ENCODE results near the gene ALDH1B1. TPM values are rescaled to one million over a fixed set of nuclear protein-coding genes. Genes with fewer than 3 reads are reported as not detected.
"Not testable (repeated sequence)": the region's sequence is repeated elsewhere in the genome, so short reads cannot be mapped to it uniquely, and the experiment has no call there.

ALDH1B1 gene
- total RNA-seq, 1 donor from 2014 or later = 36.8 TPM

DNA sequence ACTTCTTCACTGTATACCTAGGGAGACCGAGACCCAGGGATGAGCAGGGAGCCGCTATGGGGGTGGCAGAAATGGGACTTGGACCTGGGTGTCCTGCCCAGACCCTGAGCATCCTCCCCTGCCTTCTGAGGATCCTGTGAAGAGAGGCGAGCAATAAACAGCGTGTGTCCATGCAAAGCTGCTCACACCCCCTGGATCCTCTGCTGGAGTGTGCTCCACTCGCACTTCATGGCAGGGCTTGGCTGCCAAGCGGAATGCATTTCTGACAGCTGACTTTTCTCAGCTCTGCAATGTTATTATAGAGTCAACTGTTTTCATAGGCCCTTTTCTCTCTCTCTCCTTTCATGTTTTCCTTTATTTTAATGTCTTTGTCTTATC is 31.0 kb upstream of the ALDH1B1 start:
- DNase-seq (ENCODE audit: low spot score) = no peak

GRCh38 chr9:38362852-38363588 is 29.5 kb upstream of the ALDH1B1 start:
- peak; percentile 59 for DNase-seq (ENCODE audit: low spot score)

DNA sequence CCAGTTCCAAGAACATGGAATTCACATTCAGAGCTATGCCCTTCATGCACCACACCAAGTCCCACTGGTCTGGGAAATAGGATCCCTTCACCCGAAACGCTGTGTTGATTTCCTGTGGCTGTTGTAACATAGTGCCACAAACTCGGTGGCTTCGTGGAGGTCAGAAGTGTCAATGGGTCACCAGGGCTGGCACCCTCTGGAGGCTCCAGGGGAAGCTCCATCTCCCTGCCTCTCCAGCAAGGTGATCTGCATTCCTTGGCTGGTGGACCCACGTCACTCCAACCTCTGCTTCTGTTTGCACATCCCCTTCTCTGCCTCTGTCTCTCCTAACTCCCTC is 28.9 kb upstream of the ALDH1B1 start:
- DNase-seq (ENCODE audit: low spot score) = no peak

GRCh38 chr9:38367898-38368297 is 24.6 kb upstream of the ALDH1B1 start:
- DNase-seq (ENCODE audit: low spot score) = no peak

DNA sequence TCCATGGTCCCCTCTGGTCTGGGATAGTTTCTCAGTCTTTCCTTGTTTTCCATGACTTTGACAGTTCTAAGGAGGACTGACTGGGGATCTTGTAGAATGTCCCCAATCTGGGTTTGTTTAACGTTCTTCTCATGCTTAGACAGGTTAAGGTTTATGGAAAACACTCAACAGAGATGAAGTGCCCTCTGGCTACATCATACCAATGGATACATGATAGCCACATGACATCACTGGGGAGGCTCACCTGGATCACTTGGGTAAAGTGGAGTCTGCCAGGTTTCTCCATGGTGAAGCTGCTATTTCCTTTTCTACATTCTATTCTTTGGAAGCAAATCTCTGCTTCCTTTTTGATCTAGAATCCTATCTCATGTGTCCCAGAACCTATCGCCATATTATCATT is 23.8 kb upstream of the ALDH1B1 start:
- no peak for DNase-seq (ENCODE audit: low spot score)

DNA sequence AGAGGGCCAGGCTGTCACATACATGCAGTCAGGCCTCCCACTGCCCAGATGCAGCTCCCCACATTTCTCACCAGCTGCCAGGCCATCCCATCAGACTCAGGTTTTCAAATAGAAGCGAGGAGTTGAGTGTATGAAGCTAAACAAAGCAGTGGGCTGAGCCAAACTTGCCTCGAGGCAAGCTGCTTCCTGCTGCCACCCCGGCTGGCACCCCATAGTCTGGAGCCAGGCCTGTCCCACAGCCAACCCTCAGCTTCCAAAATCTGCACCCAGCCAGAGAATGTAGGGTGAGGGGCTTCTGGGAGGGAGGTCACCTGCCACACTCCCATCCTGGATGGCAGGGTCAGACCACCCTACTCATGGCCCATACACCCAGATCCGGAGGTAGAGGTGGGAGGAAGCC is 22.3 kb upstream of the ALDH1B1 start:
- DNase-seq (ENCODE audit: low spot score) = no peak

- DNase-seq (ENCODE audit: low spot score) = no peak
Measured at GRCh38 chr9:38371495-38371894, 21.0 kb upstream of the ALDH1B1 start.

DNA sequence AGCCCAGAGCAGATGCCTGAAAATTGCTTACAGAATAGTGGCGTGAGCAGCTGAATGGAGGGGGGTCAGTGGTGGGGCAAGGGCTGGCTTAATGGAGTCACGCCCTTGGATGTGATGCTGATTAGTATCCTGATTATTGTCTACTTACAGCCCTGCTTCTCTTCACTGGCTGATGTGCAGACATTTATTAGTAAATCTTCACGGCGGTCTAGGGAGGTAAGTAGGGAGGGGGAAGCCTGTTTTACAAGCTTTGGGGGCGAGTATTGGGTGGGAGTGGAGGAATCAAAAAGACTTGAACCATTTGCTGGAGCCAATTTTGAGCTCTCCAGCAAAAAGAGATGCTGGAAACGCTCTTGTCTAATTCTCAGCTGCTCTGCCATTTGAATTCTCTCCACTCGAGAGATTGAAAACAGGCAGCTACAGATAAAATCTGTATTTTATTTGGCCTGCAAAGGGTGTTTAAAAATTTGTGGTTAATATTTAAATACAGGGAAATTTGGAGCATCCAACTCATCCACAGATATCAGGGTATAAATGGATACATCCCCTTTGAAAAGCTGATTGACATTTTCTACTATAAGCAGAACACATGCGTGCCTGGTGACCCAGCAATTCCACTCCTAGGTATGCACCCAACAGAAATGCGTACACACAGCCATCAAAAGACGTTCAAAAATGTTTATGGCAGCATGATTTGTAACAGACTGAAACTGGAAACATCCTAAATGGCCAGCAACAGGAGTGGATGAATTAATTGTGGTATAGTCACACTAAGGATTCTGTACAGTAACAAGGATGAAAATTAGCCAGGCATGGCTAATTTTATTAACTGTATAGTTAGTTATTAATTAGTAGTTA is 19.5 kb upstream of the ALDH1B1 start:
- DNase-seq (ENCODE audit: low spot score) = no peak

GRCh38 chr9:38373679-38374078 is 18.8 kb upstream of the ALDH1B1 start:
- no peak for DNase-seq (ENCODE audit: low spot score)

GRCh38 chr9:38374847-38375571 is 17.5 kb upstream of the ALDH1B1 start:
- DNase-seq (ENCODE audit: low spot score) = no peak

DNA sequence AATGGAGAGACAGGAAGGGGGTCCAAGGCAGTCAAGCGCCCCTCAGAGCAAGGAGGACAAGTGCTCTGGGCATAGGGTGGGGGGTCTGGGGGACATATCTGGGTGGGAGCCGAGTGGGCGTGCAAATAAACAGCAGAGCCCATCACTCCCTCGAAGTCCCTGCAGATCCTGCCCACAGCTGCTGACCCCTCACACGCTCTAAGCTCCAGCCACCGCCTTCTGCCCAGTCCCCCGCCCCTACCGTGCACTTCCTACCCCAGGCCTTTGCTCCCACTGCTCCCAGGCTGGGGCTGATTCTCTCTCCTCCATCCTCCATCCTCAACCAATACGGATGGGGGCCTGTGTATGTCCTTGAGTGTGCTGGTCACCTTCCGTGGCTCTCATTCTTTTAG is 16.9 kb upstream of the ALDH1B1 start:
- no peak for DNase-seq (ENCODE audit: low spot score)

DNA sequence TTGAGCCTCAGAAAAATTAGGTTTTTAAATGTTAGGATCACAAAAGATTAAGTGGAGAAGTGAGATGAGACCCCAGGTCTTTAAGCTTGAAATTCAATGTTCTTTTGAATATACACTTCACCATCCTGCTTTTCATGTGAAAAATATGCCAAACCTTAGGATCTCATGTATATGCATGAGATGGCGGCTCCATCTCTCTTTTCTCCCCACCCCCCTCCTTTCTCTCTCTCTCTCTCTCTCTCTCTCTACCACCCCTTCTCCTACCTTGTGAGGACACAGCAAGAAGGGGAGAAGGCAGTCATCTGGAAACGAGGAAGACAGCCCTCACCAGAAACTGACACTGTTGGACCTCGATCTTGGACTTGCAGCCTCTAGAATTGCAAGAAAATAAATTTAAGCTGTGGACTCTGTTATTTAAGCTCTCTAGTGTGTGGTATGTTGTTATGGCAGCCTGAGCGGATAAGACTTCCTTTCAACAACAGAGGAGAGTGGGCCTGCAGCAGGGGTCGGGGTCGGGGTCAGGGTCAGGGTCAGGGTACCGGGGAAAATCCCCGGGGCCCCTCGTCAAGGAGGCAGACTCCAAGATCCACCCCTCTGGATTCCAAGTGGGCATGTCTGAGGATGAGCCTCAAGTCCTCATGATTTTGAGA is 16.4 kb upstream of the ALDH1B1 start:
- no peak for DNase-seq (ENCODE audit: low spot score)

DNA sequence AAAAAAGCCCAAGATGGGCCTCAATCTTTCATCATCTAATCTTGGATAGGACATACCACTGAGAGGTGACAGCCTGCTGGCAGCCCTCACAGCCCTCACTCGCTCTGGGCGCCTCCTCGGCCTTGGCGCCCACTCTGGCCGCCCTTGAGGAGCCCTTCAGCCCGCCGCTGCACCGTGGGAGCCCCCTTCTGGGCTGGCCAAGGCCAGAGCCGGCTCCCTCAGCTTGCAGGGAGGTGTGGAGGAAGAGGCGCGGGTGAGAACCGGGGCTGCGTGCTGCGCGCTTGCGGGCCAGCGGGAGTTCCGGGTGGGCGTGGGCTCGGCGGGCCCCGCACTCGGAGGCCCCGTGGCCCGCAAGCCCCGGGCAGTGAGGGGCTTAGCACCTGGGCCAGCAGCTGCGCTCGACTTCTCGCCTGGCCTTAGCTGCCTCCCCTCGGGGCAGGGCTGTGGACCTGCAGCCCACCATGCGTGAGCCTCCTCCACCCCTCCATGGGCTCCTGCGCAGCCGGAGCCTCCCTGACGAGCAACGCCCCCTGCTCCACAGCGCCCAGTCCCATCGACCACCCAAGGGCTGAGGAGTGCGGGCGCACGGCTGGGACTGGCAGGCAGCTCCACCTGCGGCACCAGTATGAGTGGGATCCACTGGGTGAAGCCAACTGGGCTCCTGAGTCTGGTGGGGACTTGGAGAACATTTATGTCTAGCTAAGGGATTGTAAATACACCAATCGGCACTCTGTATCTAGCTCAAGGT is 15.0 kb upstream of the ALDH1B1 start:
- DNase-seq (ENCODE audit: low spot score) = not testable (repeated sequence)

DNA sequence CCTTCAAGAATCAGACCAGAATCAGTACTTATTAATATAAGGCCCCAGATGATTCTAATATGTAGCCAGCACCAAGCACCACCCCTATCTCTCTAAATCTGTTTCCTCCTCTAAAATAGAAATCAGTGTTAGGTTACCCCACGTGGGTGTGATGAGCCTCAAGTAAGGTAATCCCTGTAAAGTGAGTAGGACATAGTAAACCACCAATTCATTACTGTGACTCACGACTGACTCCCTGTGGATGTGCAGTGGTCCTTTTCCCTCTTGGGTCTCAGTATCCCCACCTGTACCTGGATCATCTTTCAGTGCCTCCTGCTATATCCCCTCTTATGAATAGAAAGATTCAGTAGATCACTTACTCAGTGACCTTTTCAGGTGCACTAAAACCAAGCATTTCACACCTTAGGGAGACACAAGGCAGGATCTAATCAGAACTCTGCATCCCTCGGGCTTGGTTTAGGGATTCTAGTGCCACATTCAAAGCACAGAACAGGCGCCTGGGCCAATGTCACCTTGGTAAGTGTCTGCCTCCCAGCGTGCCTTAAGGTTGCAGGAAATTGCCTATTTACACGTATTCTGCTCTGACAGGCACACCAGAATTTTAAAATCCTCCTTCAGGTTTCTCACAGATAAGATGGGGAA is 12.2 kb upstream of the ALDH1B1 start:
- DNase-seq (ENCODE audit: low spot score) = no peak

- DNase-seq (ENCODE audit: low spot score) = no peak
Measured at GRCh38 chr9:38380872-38381534, 11.5 kb upstream of the ALDH1B1 start.

DNA sequence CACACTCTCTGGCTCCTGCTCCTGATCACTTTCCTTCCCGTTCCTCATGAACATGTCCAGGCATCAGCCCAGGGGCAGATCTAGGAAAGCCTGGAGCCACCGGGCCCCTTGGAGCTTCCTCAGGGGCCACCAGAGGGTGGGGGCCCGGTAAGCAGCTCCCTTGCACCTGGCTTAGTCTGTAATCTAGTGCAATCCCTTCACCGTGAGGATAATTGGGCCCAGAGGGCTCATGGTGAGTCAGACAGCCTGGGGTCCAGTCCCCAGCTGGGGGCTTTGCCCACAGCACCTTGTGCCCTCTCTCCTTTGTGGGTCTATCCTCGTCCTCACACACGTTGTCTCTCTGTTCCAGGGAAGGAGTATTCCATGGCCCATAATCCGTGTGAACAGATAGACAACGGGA is 10.4 kb upstream of the ALDH1B1 start:
- DNase-seq (ENCODE audit: low spot score) = no peak

- DNase-seq (ENCODE audit: low spot score) = no peak
Measured at GRCh38 chr9:38384990-38385848, 7.3 kb upstream of the ALDH1B1 start.

DNA sequence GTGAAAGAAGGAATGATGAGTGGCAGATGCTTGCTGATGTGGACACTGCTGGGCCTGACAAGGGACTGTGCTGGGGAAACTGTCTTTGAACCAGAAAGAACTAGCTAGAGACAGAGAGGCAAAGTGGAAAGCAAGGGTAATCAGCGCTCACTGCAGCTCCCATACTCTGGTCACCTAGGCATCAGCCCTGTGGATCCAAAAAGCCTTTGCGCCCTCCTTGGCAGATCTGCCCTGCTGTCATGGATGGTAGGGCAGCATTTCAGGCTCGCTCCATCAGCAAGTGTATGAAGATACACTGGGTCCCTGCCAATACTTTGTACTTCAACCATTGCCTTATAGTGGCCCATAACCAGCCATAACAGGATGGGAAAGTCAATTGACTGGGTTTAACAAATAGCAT is 6.6 kb upstream of the ALDH1B1 start:
- no peak for DNase-seq (ENCODE audit: low spot score)

DNA sequence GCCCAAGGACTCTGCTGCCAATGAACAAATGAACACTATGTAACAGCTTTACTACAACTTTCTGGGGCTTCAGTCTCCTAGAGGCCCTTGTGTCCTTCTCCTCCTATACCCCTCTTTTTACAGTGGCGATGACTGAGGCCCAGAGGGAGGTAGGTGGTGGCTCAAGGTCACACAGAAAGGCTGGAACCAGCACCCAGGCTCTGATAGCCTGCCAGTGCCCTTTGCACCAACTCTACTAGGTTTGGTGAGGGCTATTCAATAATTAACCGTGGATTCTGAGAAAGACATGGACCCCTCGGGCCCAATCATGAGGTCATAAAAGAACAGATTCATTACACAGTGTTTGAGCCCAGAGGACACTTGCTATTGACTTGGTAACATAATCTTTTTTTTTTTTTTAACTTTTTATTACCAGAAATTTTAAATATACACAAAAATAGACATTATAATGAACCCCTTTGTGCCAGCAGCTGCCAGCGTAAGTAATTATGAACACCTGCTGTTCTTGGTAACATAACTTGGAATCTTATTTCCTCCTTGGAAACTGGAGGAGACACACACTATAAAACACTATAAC is 6.1 kb upstream of the ALDH1B1 start:
- DNase-seq (ENCODE audit: low spot score) = no peak

All from ureter (tissue), 1 donor.